ENCODE measurements around the gene CEACAM3.
A peak's percentile ranks its signal among the peaks of the same experiment; 100 is the strongest.

The CEACAM3 gene

DNA sequence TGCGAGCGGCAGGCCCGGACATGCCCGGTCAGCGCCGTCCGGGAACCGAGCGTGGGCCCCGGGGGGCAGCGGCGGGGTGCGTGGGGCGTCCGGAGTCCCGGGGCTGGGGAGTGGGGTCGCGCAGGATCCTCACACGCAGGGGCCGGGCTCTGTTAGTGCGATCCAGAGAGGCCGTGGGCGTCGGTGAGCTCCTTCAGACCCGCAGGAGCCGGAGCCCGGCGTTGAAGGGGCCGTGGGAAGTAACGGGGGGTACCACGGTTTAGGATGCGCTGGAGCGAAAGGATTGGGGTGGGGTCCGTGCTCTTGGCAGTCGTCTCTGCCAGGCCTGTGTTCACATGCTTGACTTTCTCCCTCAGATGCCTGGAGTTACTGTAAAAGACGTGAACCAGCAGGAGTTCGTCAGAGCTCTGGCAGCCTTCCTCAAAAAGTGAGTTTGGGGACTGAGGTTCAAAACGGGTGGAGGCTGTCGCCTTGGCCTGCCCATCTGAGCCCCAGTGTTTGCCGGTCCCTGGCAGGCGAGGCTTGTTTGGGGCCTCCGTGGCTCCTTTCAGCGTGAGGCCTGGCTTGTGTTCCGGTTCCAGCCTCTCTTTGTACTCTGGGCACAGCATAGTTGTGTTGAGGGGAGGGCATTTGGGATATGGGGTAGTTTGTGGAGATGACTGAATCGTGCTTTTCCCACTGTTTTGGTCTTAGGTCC lies 64.2 kb downstream of the CEACAM3 start:
- POLR2A ChIA-PET, result interaction anchor here (0.5 to 2.5 kb wide), 13 partner anchors 8 to 535 kb away, joined by 3 to 27 read pairs (median 5); partner anchors contain the start of gene RABAC1
- TF ChIP-seq, protein P1, sequence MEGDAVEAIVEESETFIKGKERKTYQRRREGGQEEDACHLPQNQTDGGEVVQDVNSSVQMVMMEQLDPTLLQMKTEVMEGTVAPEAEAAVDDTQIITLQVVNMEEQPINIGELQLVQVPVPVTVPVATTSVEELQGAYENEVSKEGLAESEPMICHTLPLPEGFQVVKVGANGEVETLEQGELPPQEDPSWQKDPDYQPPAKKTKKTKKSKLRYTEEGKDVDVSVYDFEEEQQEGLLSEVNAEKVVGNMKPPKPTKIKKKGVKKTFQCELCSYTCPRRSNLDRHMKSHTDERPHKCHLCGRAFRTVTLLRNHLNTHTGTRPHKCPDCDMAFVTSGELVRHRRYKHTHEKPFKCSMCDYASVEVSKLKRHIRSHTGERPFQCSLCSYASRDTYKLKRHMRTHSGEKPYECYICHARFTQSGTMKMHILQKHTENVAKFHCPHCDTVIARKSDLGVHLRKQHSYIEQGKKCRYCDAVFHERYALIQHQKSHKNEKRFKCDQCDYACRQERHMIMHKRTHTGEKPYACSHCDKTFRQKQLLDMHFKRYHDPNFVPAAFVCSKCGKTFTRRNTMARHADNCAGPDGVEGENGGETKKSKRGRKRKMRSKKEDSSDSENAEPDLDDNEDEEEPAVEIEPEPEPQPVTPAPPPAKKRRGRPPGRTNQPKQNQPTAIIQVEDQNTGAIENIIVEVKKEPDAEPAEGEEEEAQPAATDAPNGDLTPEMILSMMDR (IDR thresholded peaks at IDR 0.05; ENCODE audit: insufficient read depth, low read length, missing control alignments), result no peak
- peak overlapping the region; percentile 98 for H3K4me3 ChIP-seq (ENCODE audit: low read depth, low read length)
- no peak for DNase-seq (ENCODE audit: low read depth, low spot score)
- CTCF ChIA-PET, result interaction anchor here (1.1 to 2.9 kb wide), 7 partner anchors 8 to 175 kb away, joined by 3 to 11 read pairs (median 5); partner anchors contain the start of gene RABAC1
